Muscle layer of colon (tissue), 2 donors: ENCODE measurements around the gene TRAP1.
"Not testable (repeated sequence)": the region's sequence is repeated elsewhere in the genome, so short reads cannot be mapped to it uniquely, and the experiment has no call there.

Experiments used
- H3K27ac ChIP-seq: one replicate; pipeline ENCODE4 v1.7.0; 2013; ENCODE audit warnings: low read depth, mild to moderate bottlenecking, low read length, moderate library complexity
- H3K27me3 ChIP-seq, 2 donors: one replicate each; pipeline ENCODE4 v1.7.0; 2013; ENCODE audit warnings: low read length in 2 of 2, mild to moderate bottlenecking in 2 of 2; ENCODE audit not compliant: insufficient read depth in 2 of 2, control insufficient read depth in 1 of 2
- H3K36me3 ChIP-seq: one replicate; pipeline ENCODE4 v1.7.0; 2013; ENCODE audit warnings: mild to moderate bottlenecking, low read length; ENCODE audit not compliant: insufficient read depth
- H3K4me1 ChIP-seq: one replicate; pipeline ENCODE4 v1.7.0; 2013; ENCODE audit warnings: mild to moderate bottlenecking, low read length; ENCODE audit not compliant: insufficient read depth
- H3K4me3 ChIP-seq, 2 donors: one replicate each; pipeline ENCODE4 v1.7.0; 2013; ENCODE audit warnings: low read length in 2 of 2, low read depth in 1 of 2, mild to moderate bottlenecking in 1 of 2, moderate library complexity in 1 of 2
- H3K9ac ChIP-seq: one replicate; pipeline ENCODE4 v1.7.0; 2013; ENCODE audit warnings: low read length
- H3K9me3 ChIP-seq: one replicate; pipeline ENCODE4 v1.7.0; 2013; ENCODE audit warnings: mild to moderate bottlenecking, low read length
- donor health status: abdominal sarcoma.
- donor health status: Adenocarcinoma of cecum.

TRAP1 gene

DNA sequence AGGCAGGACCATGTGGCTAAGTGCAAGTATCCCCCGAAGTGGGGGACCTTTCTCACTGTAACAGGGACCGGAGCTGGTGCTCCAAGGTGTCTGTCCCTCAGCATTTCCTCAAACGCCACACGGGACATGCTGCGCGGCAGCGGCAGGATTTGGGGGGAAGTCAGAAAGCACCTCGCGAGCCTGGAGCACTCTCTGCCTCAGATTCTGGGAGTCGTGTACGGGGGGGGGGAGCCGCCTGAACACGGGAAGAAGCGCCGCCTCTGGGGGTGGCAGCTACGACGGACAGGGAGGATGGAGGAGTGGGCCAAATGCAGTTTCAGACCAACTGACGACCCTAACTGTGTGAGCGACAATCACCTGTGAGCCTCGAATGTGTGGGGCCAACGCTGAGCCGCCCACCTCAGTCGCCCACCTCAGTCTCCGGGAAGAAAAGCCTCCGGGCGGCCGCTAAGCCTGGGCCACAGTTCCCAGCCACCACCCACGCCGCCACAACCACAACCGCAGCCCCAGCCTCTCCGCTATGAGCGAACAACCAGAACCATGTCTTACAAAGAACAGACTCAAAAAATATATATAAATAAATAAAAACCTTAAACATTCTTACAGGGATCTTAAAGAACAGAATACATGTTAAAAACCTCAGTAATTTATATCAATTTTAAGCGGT is 8.8 kb upstream of the TRAP1 start:
- Histone ChIP-seq H3K4me3 (no peak overlapping the region), H3K36me3 (peaks cover 32% of the 10 kb centered on the region), H3K9me3 (no peaks in the 10 kb centered on the region), H3K4me1 (no peaks in the 10 kb centered on the region), H3K27ac (no peak overlapping the region), H3K9ac (no peak overlapping the region), H3K27me3 (no peaks in the 10 kb centered on the region)

DNA sequence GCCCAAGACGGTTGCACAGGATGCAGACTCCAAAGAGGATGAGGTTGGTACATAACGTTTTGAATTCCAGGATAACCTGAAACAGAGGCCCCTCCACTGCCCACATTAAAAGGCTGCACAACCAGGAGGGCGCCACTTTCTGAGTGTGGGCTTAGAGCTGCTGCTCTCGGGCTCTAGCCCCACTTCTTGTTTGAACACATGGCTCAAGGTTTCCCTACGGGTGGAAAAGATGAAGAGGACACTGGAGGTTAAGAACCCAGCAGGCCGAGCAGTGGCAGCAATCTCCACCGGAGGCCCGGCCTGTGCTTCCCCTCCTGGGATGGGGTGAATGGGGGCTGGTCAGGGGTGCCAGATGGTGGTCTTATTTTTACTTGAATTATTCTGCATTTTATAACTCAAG is 8.0 kb upstream of the TRAP1 start:
- no peaks in the 10 kb centered on the region for H3K4me1 ChIP-seq
- no peak overlapping the region for H3K4me3 ChIP-seq
- no peaks in the 10 kb centered on the region for H3K9me3 ChIP-seq
- no peak overlapping the region for H3K9ac ChIP-seq
- H3K36me3 ChIP-seq, result peaks cover 23% of the 10 kb centered on the region
- no peaks in the 10 kb centered on the region for H3K27me3 ChIP-seq
- H3K27ac ChIP-seq, result no peak overlapping the region

DNA sequence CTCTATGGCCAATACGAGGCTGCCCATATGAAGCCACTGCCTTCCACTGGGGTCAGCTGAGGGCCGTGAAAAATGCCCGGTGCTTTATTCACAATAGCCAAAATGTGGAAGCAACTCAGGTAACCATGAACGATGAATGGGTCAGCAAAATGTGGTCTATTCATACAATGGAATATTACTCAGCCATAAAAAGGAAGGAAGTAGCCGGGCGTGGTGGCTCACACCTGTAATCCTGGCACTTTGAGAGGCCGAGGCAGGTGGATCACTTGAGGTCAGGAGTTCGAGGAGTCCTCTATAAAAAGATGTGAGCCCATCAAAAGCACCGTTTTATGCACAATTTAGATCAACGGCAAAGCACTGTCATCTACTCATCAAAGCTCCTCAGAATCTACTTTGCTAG is 5.2 kb upstream of the TRAP1 start:
- Histone ChIP-seq H3K27ac (no peak overlapping the region), H3K4me3 (no peak overlapping the region), H3K9ac (no peak overlapping the region), H3K9me3 (no peaks in the 10 kb centered on the region), H3K27me3 (no peaks in the 10 kb centered on the region), H3K36me3 (peaks cover 1% of the 10 kb centered on the region), H3K4me1 (no peaks in the 10 kb centered on the region)

DNA sequence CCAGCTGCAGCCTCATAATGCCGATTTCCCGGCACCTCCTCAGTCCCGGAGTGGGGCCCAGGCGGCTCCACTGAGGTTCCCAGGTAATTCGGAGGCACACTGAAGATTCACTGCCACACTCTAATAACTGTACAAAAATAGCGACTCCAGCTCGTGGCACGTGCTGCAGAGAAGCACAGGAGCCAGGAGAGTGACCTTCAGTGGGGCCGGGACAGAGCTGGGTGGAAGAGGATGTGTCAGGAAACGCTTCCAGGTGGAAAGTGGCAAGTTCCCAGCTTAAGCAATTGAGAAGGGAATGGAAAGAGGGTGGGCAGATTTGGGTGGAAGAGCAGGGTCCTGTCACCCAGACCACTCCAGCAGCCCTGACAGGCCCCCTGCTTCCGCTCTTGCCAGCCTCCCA is 3.1 kb upstream of the TRAP1 start:
- Histone ChIP-seq H3K4me3 (no peak overlapping the region), H3K9me3 (no peaks in the 10 kb centered on the region), H3K36me3 (no peaks in the 10 kb centered on the region), H3K4me1 (peaks cover 7% of the 10 kb centered on the region), H3K27ac (no peak overlapping the region), H3K9ac (no peak overlapping the region), H3K27me3 (no peaks in the 10 kb centered on the region)

DNA sequence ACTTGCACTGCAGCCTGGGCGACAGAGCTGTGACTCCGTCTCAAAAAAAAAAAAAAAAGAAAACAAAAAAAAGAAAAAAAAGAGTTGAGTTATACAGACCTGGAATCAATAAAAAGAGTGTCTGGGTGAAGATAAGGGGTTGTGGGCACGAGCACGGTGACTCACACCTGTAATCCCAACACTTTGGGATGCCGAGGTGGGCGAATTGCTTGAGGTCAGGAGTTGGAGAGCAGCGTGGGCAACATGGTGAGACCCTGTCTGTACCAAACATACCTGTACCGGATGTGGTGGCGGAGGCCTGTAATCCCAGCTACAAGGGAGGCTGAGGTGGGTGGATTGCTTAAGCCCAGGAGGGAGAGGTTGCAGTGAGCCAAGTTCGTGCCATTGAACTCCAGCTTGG is 1.3 kb upstream of the TRAP1 start:
- Histone ChIP-seq H3K36me3 (no peaks in the 10 kb centered on the region), H3K27ac (no peak overlapping the region), H3K4me3 (no peak overlapping the region), H3K4me1 (peaks cover 7% of the 10 kb centered on the region), H3K9ac (no peak overlapping the region), H3K9me3 (no peaks in the 10 kb centered on the region), H3K27me3 (no peaks in the 10 kb centered on the region)

DNA sequence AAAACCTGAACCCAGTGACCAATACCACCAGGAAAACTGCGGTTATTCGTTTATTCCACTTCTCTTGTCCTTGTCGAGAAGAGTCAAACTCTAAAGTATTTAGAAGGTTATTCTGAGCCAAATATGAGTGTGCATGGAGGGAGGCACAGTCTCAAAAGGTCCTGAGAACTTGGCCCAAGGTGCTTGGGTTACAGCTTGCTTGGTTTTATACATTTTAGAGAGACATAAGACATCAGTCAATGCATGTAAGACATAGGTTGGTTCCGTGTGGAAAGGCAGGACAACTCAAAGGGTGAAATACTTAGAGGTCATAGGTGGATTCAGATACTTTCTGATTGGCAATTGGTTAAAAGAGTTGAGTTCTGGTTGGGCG is 681 bp upstream of the TRAP1 start:
- Histone ChIP-seq H3K27ac (peak overlapping the region; percentile 94), H3K4me3 (peak overlapping the region; percentile 39 to 54), H3K9ac (peak overlapping the region; percentile 11), H3K9me3 (no peaks in the 10 kb centered on the region), H3K4me1 (peaks cover 7% of the 10 kb centered on the region), H3K36me3 (no peaks in the 10 kb centered on the region), H3K27me3 (no peaks in the 10 kb centered on the region)

DNA sequence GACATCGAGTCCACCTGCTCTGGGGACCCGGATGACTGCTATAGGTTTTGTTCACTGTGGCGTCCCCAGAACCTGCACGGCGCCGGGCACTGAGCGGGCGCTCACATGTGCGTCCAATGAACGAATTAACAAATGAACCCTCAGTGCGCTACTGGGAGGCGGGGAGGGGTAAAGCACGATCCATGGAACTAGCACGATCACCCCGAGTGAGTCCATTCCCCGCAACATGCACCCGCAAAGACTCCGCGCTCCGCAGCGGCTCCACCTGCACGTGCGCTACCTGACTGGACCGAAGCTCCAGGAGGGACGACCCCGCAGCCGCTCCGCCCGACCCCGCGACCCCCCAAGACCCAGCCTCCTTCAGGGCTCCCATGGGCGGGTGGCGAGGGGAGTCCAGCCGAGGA is 491 bp downstream of the TRAP1 start:
- H3K27ac ChIP-seq, result peak overlapping the region; percentile 60
- H3K36me3 ChIP-seq, result no peaks in the 10 kb centered on the region
- H3K4me3 ChIP-seq, result peak overlapping the region; percentile 39 to 54
- no peaks in the 10 kb centered on the region for H3K27me3 ChIP-seq
- peak overlapping the region; percentile 27 for H3K9ac ChIP-seq
- peaks cover 7% of the 10 kb centered on the region for H3K4me1 ChIP-seq
- no peaks in the 10 kb centered on the region for H3K9me3 ChIP-seq

DNA sequence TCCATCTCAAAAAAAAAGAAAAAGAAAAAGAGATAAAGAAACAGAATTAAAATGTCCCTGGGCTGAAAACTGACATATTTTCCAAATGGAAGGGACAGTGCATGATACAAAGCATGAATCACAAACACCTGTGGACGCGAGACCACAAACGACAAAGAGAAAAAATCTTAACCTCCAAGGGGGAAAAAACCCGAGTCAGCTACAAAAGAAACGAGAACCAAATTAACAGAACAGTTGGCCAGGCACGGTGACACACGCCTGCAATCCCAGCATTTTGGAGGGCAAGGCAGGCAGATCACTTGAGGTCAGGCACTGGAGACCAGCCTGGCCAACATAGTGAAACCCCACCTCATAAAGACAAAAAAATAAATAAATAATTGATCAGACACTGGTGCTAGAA is 1.9 kb downstream of the TRAP1 start:
- H3K4me1 ChIP-seq, result peaks cover 7% of the 10 kb centered on the region
- no peak overlapping the region for H3K27ac ChIP-seq
- no peaks in the 10 kb centered on the region for H3K27me3 ChIP-seq
- H3K9ac ChIP-seq, result no peak overlapping the region
- no peaks in the 10 kb centered on the region for H3K36me3 ChIP-seq
- H3K9me3 ChIP-seq, result no peaks in the 10 kb centered on the region
- no peak overlapping the region for H3K4me3 ChIP-seq

DNA sequence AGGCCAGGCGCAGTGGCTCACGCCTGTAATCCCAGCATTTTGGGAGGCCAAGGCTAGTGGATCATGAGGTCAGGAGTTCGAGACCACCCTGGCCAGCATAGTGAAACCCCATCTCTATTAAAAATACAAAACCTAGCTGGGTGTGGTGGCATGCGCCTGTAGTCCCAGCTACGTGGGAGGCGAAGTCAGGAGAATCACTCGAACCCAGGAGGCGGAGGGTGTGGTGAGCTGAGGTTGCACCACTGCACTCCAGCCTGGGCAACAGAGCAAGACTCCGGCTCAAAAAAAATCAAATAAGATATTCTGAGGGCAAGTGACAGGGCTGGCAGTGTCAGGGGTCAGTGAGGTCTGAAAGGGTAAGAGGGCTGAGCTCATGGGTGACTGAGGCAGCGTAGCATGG is 2.9 kb downstream of the TRAP1 start:
- not testable (repeated sequence) for H3K36me3 ChIP-seq, H3K4me1 ChIP-seq

DNA sequence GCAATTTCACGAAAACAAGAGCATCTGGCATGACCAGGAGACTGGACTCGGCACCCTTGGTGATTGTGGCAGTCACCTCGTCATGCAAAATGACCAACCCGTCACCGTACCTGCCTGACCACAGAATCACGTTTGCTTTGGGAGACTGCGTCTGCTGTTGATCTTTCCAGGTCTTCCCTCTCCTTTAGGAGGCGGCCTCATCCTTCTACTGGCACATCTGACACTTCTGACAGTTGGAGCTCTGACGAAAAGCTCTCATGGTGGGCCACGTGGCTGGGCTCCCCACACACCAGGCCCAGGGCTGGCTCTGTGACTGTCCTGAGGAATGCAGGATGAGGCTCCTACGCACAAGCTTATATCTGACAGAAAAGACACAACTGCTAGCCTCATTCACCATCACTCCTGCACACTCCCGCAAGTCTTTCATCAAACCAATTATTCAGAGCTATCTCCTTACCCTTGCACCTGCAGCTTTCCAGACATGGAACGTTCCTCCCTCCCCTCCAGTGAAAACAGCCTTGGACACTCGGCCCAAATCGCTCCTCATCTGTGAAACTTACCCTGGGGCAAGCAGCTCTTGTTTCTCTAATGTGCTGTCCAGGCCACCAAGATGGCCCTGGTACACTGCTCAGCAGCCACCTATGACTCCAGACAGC is 3.6 kb downstream of the TRAP1 start:
- H3K4me1 ChIP-seq, result peaks cover 7% of the 10 kb centered on the region
- no peak overlapping the region for H3K4me3 ChIP-seq
- H3K9me3 ChIP-seq, result no peaks in the 10 kb centered on the region
- no peaks in the 10 kb centered on the region for H3K36me3 ChIP-seq
- no peak overlapping the region for H3K9ac ChIP-seq
- no peak overlapping the region for H3K27ac ChIP-seq
- H3K27me3 ChIP-seq, result no peaks in the 10 kb centered on the region

More for the DNA sequence above, 2.9 kb downstream of the TRAP1 start:
- H3K4me3 ChIP-seq, H3K9ac ChIP-seq, H3K27ac ChIP-seq, H3K9me3 ChIP-seq, H3K27me3 ChIP-seq: not testable (repeated sequence)

DNA sequence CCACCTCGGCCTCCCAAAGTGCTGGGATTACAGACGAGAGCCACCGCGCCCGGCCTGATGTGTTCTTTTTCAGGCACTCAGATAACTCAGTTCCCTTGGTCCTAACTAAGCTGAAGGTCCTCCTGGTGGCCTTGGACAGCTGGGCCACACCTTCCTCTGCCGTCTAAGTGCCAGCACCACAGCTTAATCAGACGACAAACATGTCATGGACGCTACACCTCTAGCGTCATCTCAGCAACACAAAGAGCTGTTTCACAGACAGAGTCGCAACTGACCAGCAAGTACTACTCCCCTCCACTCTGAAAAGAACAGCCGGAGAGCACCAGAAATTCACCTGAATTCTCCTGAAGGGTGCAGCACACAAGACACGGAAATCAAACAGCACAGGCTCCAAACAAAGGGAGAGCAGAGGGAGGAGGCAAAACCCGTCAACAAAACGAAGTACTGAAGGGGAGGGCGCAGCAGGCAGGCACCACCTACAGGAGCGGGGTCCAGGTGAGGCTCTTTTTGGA is 4.4 kb downstream of the TRAP1 start:
- Histone ChIP-seq H3K4me3 (no peak overlapping the region), H3K27me3 (no peaks in the 10 kb centered on the region), H3K27ac (no peak overlapping the region), H3K9me3 (no peaks in the 10 kb centered on the region), H3K4me1 (peaks cover 7% of the 10 kb centered on the region), H3K9ac (no peak overlapping the region), H3K36me3 (no peaks in the 10 kb centered on the region)
